T47D (cell line): ENCODE results near the gene LRWD1.
"Not testable (repeated sequence)": the region's sequence is repeated elsewhere in the genome, so short reads cannot be mapped to it uniquely, and the experiment has no call there.

ENCODE experiments used
- DNase-seq, 2 experiments: peaks; one replicate each; pipeline versions ENCODE4 v3.0.0 to v3.0.0-alpha.2; 2011 to 2012; ENCODE audit warnings: low read depth in 1 of 2, low spot score in 1 of 2
- JUND ChIP-seq: IDR thresholded peaks from 2 replicates; pipeline ENCODE4 v1.6.1; 2012; ENCODE audit warnings: low read depth
- in situ Hi-C: cut with HindIII; loops from 2 replicates; pipeline ENCODE4 v1.10.0; 2016; ENCODE audit warnings: low sequenced_read_pairs, low pct_unique_long_range_greater_than_20kb

LRWD1 gene

DNA sequence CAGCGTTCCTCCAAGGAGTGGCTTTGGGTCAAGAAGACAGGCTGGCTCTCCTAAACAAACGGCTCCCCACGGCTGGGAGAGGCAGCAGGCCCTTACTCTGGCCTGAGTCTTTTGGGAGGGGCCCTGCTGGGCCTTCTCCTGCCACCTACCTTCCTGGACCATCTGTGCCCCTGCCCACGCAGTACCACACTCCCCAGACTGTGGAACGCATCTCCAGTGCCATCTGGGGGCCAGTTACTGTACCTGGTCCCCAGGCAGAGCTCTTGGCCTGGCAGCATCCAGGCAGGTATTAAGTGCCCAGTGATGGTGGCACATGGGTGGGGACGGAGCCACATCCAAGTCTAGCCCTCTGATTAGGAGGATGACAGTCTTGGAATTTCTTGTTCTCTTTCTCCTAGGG, 14.5 kb upstream of the LRWD1 start:
- no peak for TF ChIP-seq JUND
- in situ Hi-C loops = no loop called here
- DNase-seq = peak in 1 of 2 experiments; percentile 39

DNA sequence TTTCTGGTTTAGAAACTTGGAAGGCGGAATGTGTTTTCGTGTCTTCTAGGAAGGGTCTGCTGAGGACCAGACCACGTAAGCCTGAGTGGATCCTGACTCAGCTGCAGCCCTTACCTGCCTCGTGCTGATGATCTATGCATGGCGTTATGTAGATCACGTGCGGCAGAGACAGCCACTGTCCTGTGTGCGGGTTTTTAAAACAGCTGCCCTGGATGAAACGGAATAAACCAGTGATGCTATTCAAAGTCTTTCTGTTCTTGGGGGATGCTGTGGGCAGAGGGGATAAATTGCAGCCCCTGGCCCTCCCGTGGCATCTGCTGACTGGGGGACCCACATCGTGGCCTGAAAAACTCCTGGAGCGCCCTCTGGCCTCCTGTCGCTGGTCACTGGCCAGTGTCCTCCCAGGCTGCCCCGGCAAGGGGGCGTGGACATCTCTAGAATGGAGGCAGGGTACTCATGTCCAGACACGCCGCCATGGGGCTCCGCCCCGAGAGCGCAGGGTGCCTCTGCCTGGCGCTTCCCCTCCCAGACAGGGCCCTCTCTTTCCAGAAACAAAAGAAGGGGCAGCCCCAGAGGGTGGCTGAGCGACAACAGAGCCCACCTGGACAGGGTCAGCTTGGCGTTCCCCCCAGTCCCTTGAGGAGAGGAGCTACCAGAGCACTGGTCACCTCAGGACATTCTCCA, 13.3 kb upstream of the LRWD1 start:
- DNase-seq = no peak
- in situ Hi-C loops = no loop called here
- no peak for TF ChIP-seq JUND

DNA sequence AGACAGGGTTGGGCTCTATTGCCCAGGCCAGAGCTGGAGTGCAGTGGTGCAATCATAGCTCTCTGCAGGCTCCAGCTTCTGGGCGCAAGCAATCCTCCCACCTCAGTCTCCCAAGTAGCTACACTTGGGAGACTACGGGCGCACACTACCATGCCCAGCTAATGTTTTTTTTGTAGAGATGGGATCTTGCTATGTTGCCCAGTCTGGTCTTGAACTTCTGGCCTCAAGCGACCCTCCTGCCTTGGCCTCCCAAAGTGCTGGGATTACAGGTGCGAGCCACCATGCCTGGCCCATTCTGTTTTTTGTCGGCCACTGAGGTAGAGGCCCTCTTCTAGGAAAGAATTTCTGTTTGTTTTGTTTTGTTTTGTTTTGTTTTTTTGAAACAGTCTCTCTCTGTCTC, 12.3 kb upstream of the LRWD1 start:
- no peak for DNase-seq
- TF ChIP-seq JUND = no peak
- in situ Hi-C loops = no loop called here

DNA sequence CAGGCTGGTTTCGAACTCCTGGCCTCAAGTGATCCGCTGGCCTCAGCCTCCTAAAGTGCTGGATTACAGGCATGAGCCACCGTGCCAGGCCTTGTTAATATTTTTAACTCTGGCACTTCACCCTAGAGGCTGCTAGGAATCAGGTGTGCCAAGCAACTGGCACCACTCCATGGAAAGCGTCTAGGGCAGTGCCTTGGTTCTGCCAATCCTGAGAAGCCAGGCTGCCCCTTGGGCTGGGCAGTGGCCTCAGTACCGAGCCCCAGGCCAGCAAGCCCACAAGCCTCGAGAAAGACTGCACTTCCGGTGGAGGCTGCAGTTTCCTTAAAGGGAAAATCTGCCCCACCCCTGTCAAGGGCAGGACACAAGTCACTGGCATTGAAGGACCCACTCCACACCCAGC, 11.5 kb upstream of the LRWD1 start:
- in situ Hi-C loops = no loop called here
- no peak for TF ChIP-seq JUND
- no peak for DNase-seq

DNA sequence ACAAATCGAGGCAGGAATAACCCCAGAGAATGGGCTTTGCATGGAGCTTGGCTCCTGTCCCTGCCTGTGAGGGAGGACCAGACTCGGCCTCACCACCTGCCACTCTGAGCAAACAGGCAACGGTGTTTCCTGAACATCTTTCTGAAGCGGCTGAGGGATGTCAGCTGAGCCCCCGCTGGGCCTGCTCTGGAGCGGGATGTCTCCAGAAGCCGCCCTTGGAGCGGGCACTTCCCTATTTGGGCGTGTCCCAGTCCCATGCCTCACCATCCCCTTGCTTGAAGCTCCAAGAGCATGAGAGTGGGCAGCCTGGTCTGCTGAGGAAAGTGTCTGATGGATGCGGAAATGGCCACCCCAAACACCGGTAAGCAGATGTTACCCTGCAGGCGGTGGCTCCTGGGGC, 10.3 kb upstream of the LRWD1 start:
- DNase-seq = no peak
- no peak for TF ChIP-seq JUND
- in situ Hi-C loops = no loop called here

DNA sequence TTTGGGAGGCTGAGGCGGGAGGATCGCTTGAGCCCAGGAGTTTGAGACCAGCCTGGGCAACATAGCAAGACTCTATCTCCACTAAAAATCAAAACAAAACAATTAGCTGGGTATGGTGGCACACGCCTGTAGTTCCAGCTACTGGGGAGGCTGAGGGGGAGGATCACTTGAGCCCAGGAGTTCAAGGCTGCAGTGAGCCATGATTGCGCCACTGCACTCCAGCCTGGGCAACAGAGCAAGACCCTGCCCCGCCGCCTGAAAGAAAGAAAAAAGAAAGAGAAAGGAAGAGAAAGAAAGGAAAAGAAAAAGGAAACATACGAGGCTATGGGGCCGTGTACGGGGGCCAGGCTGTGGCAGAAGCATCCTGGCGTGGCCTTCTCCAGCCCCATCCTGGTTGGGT, 9.9 kb upstream of the LRWD1 start:
- DNase-seq, in situ Hi-C loops: not testable (repeated sequence)

DNA sequence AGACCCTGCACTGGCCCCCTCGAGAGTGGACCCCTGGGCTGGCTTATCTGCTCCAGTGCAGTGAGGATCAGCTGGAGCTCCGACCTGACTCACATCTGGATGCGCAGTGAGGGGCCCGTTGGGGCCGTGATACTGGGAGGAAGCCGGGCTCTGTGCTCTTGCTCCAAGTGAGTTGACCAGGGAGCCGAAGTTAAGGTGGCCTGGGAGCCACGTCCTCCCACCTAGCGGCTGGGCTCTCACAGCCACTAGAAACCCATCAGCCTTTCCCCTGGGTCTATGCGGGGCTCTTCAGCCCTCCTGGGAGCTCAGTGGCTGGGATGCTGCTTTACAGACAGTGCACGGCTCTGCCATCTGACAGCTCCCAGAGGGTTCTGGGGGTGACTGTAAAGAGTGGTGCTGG, 9.2 kb upstream of the LRWD1 start:
- no peak for TF ChIP-seq JUND
- in situ Hi-C loops = no loop called here
- DNase-seq = no peak

DNA sequence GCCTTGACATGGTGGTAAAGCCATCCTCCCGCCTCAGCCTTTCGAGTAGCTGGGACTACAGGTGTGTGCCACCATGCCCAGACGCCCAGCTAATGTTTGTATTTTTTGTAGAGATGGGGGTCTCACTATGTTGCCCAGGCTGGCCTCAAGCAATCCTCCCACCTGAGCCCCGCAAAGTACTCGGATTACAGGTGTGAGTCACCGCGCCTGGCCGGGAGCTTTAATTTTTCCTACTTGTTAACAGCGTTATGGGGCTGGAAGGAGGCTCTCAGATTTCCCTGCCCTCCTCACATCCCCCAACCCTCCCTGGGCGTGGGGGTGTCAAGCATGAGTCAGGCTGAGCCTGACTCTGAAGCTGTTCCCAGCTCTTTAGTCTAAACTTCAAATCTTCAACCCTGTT, 8.5 kb upstream of the LRWD1 start:
- no peak for TF ChIP-seq JUND
- no peak for DNase-seq
- in situ Hi-C loops = no loop called here

DNA sequence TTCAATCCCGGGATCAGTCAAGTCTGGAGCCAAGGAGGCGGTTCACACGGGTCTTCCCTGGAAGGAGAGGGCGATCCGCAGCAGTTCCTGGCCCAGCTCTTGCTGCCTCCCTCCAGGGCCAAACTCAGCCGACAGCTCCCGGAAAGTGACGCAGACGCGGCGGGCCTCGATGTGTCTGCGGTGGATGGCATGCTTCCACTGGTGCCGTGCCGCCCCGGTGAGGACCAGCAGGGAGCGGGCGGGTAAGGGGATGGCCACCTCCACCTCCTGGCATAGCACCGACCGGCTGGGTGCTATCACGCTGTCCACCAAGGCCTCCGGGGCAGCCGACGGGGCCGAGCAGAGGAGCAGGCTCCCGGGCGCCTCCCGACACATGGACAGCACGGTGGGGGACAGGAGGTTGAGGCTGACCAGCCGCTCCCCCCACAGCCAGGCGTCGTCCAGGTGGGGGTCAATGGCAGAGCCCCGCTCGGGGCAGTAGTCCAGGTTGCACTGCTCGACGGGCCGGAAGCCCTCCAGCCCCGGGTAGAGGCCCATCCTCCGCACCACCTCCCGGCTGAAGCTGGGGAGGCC, 7.3 kb upstream of the LRWD1 start:
- in situ Hi-C loops = no loop called here
- no peak for DNase-seq
- TF ChIP-seq JUND = no peak

DNA sequence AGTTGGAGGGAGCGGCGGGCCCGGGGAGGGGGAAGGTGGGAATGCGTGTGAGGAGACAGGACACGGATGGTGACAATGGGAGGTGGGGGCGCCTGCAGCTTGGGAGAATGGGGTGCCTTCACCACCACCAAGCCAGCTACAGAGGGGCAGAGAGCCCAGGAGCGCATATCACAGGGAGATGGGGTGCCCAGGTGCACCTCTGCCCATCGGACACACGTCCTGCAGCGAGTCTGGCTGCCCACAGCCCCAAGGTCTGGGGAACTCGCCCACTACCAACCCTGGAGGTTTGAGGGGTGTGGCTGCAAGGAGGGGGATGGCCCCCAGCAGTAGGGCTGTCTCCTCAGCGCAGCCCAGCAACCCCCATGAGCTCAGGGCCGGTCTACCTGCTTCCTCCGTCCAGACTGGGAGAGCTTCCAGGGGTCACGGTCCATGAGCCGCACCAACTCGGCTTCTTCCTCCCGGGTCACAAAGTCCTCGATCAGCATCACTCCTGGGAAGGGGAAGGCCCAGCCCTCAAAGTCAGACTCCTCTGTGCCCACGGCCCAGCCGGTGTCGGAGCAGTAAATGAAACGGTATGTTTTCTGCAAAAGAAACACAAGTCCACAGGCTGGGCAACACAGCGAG, 5.5 kb upstream of the LRWD1 start:
- in situ Hi-C loops = no loop called here
- no peak for TF ChIP-seq JUND
- no peak for DNase-seq

DNA sequence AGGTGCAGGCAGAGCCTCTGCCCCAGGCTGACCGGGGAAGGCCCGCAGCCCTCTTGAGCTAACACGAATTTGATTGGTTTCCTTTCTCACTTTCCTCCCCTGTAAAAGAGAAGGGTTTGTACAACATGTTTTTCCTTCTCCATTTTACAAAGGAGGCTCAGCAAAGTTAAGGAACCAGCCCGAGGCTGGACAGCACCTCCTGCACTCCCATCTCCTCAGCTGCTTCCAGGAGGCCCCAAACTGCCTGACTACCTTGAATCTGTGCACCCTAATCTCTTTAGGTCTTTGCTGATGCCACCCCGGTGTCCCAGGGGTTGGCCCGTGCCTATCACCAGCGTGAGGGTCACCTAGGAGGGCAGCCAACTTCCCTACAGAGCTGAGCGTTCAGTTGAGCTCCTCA, 4.3 kb upstream of the LRWD1 start:
- no peak for DNase-seq
- in situ Hi-C loops = no loop called here
- TF ChIP-seq JUND = no peak

DNA sequence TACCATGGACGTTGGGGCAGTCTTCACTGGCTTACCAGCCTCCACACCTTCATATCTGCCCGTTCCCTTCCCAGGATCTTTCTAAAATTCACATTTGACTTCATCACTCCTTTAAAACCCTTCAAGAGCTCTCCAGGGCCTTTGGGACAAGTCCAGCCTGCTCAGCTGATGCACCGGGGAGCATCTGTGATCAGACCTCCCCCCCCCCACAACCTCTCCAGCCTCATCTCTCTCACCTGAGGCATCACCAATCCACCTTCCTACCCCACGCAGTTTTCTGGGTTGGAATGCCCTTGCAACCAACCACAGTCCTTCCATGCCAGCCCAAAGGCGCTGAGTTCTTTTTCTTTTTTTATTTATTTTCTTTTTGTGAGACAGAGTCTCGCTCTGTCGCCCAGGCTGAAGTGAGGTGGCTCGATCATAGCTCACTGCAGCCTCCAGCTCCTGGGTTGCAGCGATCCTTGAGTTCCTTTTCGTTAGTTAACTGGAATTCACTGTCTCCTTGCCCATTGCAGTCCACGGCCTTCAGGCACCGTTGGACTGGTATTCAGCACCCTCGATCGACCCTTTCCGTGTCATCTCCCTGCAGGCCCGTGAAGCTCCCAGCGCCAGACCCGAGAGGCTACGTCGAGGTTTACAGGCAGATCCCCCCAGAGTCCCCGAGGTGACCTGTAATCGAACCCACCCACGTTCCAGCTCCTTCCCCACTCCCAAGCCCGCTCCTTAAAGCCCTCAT, 775 bp upstream of the LRWD1 start:
- no peak for TF ChIP-seq JUND
- no peak for DNase-seq
- in situ Hi-C loops = no loop called here

DNA sequence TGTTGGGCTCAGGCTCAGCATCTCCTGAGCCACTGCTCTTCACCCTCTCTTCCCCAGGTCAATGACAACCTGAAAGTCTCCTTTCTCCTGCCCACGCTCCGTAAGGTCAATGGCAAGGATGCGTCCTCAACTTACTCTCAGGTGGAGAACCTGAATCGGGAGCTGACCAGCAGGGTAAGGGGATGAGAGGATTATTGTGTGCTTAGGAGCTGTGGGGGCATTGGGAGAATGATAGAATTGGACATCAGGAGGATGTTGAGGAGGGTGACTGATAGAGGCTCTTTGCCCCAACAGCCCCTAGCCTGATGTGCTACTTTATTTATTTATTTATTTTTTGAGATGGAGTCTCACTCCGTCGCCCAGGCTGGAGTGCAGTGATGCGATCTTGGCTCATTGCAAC, 1.3 kb downstream of the LRWD1 start:
- no peak for DNase-seq
- TF ChIP-seq JUND = no peak
- in situ Hi-C loops = no loop called here
